ENCODE data around the gene ABCB1. TPM values are rescaled to one million over a fixed set of nuclear protein-coding genes. Genes with fewer than 3 reads are reported as not detected.

The ABCB1 gene
- total RNA-seq, 1 donor from 2014 or later, result 3.0 TPM

GRCh38 chr7:87483131-87483530, 117.6 kb downstream of the ABCB1 start:
- no peak overlapping the region for H3K4me3 ChIP-seq (ENCODE audit: low read depth, low read length)

GRCh38 chr7:87482115-87482514, 118.6 kb downstream of the ABCB1 start:
- H3K36me3 ChIP-seq (ENCODE audit: control insufficient read depth, insufficient read depth, low read length), result no peaks in the 10 kb centered on the region
- no peak for TF ChIP-seq CTCF (IDR thresholded peaks at IDR 0.05; ENCODE audit: insufficient read depth, low read length, poor library complexity, severe bottlenecking)
- no peaks in the 10 kb centered on the region for H3K27me3 ChIP-seq (ENCODE audit: control insufficient read depth, insufficient read depth, low read length)
- no peak overlapping the region for H3K4me3 ChIP-seq (ENCODE audit: low read depth, low read length)
- no peak for DNase-seq (ENCODE audit: low read depth)

More at GRCh38 chr7:87483131-87483530, 117.6 kb downstream of the ABCB1 start:
- no peak for TF ChIP-seq CTCF (IDR thresholded peaks at IDR 0.05; ENCODE audit: insufficient read depth, low read length, poor library complexity, severe bottlenecking)
- no peaks in the 10 kb centered on the region for H3K36me3 ChIP-seq (ENCODE audit: control insufficient read depth, insufficient read depth, low read length)
- H3K27me3 ChIP-seq (ENCODE audit: control insufficient read depth, insufficient read depth, low read length), result no peaks in the 10 kb centered on the region
- no peak for DNase-seq (ENCODE audit: low read depth)

DNA sequence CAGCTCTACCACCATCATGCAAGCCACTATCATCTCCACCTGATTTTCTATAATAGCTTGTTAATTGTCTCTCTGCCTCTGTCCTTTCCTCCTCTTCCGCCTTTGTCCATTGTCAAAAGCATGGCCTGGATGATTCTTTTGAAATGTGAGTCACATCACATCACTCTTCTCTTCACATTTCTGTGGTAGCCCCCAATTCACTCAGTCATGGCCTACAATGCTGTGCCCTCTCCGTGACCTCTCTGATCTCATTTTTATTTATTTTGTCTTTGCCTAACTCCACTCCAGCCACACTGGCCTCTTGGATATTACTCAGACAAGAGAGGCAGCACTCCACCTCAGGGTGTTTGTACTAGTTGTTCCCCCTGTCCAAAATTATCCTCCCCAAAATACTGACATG, 120.3 kb downstream of the ABCB1 start:
- Histone ChIP-seq H3K36me3 (ENCODE audit: control insufficient read depth, insufficient read depth, low read length) (no peaks in the 10 kb centered on the region), H3K27me3 (ENCODE audit: control insufficient read depth, insufficient read depth, low read length) (no peaks in the 10 kb centered on the region), H3K4me3 (ENCODE audit: low read depth, low read length) (no peak overlapping the region)
- TF ChIP-seq CTCF (IDR thresholded peaks at IDR 0.05; ENCODE audit: insufficient read depth, low read length, poor library complexity, severe bottlenecking), result no peak
- peak; percentile 19 for DNase-seq (ENCODE audit: low read depth)

GRCh38 chr7:87479951-87480350, 120.7 kb downstream of the ABCB1 start:
- Histone ChIP-seq H3K36me3 (ENCODE audit: control insufficient read depth, insufficient read depth, low read length) (no peaks in the 10 kb centered on the region), H3K27me3 (ENCODE audit: control insufficient read depth, insufficient read depth, low read length) (no peaks in the 10 kb centered on the region), H3K4me3 (ENCODE audit: low read depth, low read length) (no peak overlapping the region)
- no peak for DNase-seq (ENCODE audit: low read depth)
- TF ChIP-seq CTCF (IDR thresholded peaks at IDR 0.05; ENCODE audit: insufficient read depth, low read length, poor library complexity, severe bottlenecking), result no peak

DNA sequence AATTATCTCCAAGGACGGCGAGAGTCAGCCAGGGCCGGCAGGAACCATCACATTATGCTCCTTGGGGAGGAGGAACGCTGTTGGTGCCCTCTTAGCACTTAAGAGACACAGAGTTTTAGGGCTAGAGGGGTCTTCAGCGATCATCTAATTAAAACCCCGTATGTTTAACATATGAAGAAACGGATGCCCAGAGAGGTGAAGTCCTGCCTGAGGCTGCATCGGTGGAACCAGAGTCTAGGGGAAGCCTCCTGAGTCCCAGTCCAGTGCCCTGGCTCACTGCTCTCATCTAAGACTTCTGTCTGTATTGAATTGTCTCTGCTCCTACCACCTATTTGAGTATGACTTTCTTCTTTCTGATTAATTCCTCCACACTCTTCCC, 124.5 kb downstream of the ABCB1 start:
- Histone ChIP-seq H3K27me3 (ENCODE audit: control insufficient read depth, insufficient read depth, low read length) (no peaks in the 10 kb centered on the region), H3K4me3 (ENCODE audit: low read depth, low read length) (no peak overlapping the region)

More for the DNA sequence above, 124.5 kb downstream of the ABCB1 start:
- no peaks in the 10 kb centered on the region for H3K36me3 ChIP-seq (ENCODE audit: control insufficient read depth, insufficient read depth, low read length)
- TF ChIP-seq CTCF (IDR thresholded peaks at IDR 0.05; ENCODE audit: insufficient read depth, low read length, poor library complexity, severe bottlenecking), result no peak
- DNase-seq (ENCODE audit: low read depth), result no peak
